GM18909 (cell line): ENCODE results near the gene LHX8.

ENCODE experiments used
- ATAC-seq: cut with Tn5 transposase; IDR thresholded peaks from one replicate; pipeline ENCODE4 v1.9.1; 2021; ENCODE audit warnings: mild to moderate bottlenecking; ENCODE audit not compliant: unreplicated experiment, poor library complexity

LHX8 gene

DNA sequence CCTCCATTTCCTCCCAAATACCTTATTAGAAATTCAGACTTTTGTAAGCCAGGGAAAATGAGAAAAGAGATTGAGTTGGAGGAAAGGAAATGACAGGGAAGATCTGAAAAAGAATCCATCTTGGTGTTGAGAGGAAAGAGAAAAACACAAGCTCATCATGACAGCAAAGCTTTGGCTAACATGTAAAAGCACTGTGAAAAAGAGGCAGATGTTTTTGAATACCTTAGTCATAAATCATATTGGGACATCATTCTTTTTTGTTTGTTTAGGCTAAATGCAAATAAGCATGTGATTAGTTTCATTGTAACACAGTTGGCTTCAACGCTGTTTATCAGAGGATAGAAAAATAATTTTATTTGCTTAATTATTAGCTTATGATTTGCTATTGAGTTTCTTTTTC, 64.6 kb downstream of the LHX8 start:
- no peak for ATAC-seq

- ATAC-seq, result no peak
These were observed 68.6 kb downstream of the LHX8 start for GRCh38 chr1:75202751-75203150.

DNA sequence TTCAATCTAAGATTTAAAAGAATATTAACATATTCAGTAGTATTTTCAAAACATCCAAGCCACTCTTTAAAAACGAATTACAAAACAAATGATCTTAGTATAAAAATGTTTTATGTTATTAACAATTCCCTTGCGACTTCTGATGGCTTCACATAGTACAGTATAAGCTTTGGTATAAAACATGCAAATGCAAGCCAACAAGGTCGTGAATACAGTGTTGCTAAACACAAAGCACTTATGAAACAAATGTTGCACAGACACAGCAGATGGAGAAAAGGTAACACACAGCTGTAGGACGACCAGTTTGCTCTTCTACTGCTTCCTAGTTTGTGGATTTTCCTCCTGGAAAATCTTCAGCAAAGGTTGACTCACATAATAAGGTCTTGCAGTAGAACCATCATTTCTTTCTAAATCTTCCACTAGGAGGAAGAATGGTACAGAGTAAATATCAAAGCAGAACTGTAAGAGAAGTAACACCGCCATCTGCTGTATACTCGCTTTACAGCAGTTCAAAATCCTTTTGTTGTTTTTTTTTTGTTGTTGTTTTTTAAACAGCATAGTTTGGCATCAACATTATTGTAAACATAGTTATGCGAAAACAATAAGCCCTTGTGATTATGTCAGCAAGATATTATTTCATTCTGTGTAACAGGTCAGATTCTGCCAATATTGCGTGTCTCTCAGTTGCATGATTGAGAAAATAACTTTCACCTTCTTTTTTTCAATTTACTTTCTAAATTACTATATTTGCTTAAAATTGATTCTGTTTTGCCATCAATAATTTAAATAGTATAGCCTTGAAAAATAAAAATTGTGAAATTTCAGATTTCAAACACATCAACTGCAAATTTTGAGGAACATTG, 69.5 kb downstream of the LHX8 start:
- ATAC-seq, result peak; percentile 88

- no peak for ATAC-seq
These were observed 74.7 kb downstream of the LHX8 start for GRCh38 chr1:75208862-75209261.
